Mammary epithelial cell (primary cell): ENCODE data around the gene ACOT2.
"Not testable (repeated sequence)": the region's sequence is repeated elsewhere in the genome, so short reads cannot be mapped to it uniquely, and the experiment has no call there.

Source experiments
- EZH2 ChIP-seq: IDR thresholded peaks from 2 replicates; pipeline ENCODE4 v1.6.1; 2012; ENCODE audit warnings: low read length, inconsistent platforms, borderline replicate concordance
- TF ChIP-seq, protein P1 (sequence below), 2 donors: IDR thresholded peaks in 1 of 2; conservative IDR thresholded peaks in 1 of 2; 2 replicates each; pipeline ENCODE4 v1.5.1; 2011 to 2012; ENCODE audit warnings: inconsistent platforms in 2 of 2, low read length in 2 of 2, mild to moderate bottlenecking in 2 of 2, control low read depth in 1 of 2, low read depth in 1 of 2; ENCODE audit not compliant: insufficient read depth in 1 of 2; ENCODE audit errors: extremely low read depth in 1 of 2

GRCh38 chr14:73529356-73529755 is 39.7 kb upstream of the ACOT2 start:
- TF ChIP-seq, protein P1, sequence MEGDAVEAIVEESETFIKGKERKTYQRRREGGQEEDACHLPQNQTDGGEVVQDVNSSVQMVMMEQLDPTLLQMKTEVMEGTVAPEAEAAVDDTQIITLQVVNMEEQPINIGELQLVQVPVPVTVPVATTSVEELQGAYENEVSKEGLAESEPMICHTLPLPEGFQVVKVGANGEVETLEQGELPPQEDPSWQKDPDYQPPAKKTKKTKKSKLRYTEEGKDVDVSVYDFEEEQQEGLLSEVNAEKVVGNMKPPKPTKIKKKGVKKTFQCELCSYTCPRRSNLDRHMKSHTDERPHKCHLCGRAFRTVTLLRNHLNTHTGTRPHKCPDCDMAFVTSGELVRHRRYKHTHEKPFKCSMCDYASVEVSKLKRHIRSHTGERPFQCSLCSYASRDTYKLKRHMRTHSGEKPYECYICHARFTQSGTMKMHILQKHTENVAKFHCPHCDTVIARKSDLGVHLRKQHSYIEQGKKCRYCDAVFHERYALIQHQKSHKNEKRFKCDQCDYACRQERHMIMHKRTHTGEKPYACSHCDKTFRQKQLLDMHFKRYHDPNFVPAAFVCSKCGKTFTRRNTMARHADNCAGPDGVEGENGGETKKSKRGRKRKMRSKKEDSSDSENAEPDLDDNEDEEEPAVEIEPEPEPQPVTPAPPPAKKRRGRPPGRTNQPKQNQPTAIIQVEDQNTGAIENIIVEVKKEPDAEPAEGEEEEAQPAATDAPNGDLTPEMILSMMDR (conservative IDR thresholded peaks at IDR 0.05 in 1 of 2, IDR thresholded peaks at IDR 0.05 in 1 of 2; ENCODE audit: extremely low read depth in 1 of 2, insufficient read depth in 1 of 2, low read depth in 1 of 2, low read length in 2 of 2): not testable (repeated sequence)
- not testable (repeated sequence) for TF ChIP-seq EZH2
